ENCODE measurements around the gene PTGFRN.

GRCh38 chr1:116968724-116969123, 59.0 kb downstream of the PTGFRN start:
- TF ChIP-seq CTCF (IDR thresholded peaks at IDR 0.05; ENCODE audit: poor library complexity, severe bottlenecking) (no peak), TAF1 (IDR thresholded peaks at IDR 0.05; ENCODE audit: low read depth) (no peak), EZH2 (IDR thresholded peaks at IDR 0.05; ENCODE audit: borderline replicate concordance, insufficient read depth, low read length, poor library complexity, severe bottlenecking) (no peak)
